ENCODE results near the gene MICAL2. TPM values are rescaled to one million over a fixed set of nuclear protein-coding genes. Genes with fewer than 3 reads are reported as not detected.

The MICAL2 gene
- total and polyA plus RNA-seq, 12 donors = 8.4 to 80.5 (median 34.1) TPM

DNA sequence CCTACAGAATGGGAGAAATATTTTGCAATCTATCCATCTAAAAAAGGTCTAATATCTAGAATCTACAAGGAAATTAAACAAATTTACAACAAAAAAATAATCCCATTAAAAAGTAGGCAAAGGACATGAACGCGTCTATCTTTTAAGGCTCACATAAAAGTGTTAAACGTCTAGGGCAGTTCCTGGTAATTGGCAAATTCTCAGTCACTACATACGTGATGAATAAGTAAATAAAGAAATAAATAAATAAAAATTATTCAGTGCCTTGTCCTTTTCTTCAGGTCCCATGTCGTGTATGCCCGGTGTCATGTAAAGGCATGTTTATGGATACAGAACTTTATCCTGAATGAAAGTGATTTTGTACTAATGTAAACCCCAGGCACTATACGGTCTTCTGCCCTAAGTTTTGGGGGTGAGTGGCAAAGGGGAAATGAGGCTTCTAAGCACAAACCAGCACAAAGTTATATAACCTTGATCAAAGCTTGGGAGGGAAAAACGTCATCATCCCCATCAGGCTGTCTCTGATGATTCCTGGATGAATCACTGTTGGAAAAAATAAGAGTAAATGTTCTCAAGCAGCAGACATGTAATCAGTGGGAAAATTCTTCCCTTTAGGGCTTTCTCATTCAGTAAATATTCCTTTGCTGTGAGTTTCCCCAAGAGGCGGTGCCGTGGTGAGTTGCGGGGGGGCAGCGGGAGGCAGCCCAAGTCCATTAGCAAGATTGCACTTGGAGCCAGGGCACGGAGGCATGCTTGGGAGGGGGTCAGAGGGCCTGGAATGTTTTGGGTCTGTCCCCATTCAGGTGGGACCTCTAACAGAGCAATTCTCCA is 30.4 kb upstream of the MICAL2 start:
- DNase-seq = peak; percentile 34 to 75 (median 54)
- no peak for TF ChIP-seq POLR2A (IDR thresholded peaks at IDR 0.05)
- TF ChIP-seq, protein P1, sequence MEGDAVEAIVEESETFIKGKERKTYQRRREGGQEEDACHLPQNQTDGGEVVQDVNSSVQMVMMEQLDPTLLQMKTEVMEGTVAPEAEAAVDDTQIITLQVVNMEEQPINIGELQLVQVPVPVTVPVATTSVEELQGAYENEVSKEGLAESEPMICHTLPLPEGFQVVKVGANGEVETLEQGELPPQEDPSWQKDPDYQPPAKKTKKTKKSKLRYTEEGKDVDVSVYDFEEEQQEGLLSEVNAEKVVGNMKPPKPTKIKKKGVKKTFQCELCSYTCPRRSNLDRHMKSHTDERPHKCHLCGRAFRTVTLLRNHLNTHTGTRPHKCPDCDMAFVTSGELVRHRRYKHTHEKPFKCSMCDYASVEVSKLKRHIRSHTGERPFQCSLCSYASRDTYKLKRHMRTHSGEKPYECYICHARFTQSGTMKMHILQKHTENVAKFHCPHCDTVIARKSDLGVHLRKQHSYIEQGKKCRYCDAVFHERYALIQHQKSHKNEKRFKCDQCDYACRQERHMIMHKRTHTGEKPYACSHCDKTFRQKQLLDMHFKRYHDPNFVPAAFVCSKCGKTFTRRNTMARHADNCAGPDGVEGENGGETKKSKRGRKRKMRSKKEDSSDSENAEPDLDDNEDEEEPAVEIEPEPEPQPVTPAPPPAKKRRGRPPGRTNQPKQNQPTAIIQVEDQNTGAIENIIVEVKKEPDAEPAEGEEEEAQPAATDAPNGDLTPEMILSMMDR (IDR thresholded peaks at IDR 0.05) = no peak
- Histone ChIP-seq H3K4me3 (no peak overlapping the region), H3K36me3 (replicated peaks in 1 of 2) (no peaks in the 10 kb centered on the region), H3K27me3 (no peaks in the 10 kb centered on the region), H3K4me1 (replicated peaks in 1 of 2) (no peaks in the 10 kb centered on the region), H3K9me3 (replicated peaks in 1 of 3) (no peaks in the 10 kb centered on the region), H3K27ac (peak overlapping the region in 2 of 5 donors; percentile 64 to 78)
- intact Hi-C loops (cut with DNase I) = no loop called here
- 36 to 54% (median 49%) methylated on average over 13 of the region's 13 CpGs for WGBS, 4 donors

DNA sequence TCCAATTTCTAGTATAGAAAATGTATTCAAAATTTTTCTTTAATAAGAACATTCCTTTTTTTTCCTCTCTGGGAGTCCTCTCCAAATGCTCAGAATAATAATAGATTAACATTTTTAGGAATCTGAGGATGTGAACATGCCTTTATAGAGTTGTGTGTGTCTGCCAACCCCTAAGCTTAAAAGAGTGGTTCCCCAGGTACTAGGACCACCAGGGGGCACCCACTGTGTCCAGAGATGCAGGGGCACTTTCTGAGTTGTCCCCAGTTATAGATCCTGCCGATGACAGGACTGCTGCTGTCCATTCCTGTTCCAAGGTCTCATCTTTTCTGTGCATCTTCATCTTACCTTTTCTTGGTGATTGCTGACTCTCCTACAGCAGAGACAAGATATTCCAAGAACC is 27.0 kb upstream of the MICAL2 start:
- WGBS, 4 donors = 88 to 100% (median 90%) methylated on average over 1 of the region's 1 CpG
- no peak for DNase-seq
- H3K9me3 ChIP-seq (replicated peaks in 1 of 3) = no peaks in the 10 kb centered on the region
- H3K27ac ChIP-seq = no peak overlapping the region
- peaks cover 19 to 26% of the 10 kb centered on the region in 2 donors for H3K4me1 ChIP-seq (replicated peaks in 1 of 2)
- no peak overlapping the region for H3K4me3 ChIP-seq
- intact Hi-C loops (cut with DNase I) = no loop called here
- no peaks in the 10 kb centered on the region for H3K36me3 ChIP-seq (replicated peaks in 1 of 2)
- H3K27me3 ChIP-seq = no peaks in the 10 kb centered on the region
- TF ChIP-seq, protein P1 (IDR thresholded peaks at IDR 0.05) = no peak
- TF ChIP-seq POLR2A (IDR thresholded peaks at IDR 0.05) = no peak

DNA sequence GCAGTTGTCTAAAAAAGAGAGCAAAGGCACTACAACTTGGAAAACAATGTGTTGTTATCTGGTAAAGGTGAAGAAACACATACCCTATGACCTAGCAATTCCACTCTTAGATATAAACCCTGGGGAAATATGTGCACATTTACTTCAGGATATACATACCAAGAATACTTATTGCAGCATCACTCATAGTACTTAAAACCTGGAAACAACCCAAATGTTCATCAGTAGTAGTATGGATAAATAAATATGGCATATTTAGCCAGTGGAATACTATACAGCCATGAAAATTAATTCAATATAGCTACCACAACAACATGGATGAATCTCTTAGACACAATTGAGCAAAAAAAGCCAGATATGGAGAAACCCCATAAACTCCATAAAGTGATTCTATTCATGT is 26.1 kb upstream of the MICAL2 start:
- no peak for DNase-seq
- H3K27ac ChIP-seq = no peak overlapping the region
- intact Hi-C loops (cut with DNase I) = no loop called here
- H3K27me3 ChIP-seq = no peaks in the 10 kb centered on the region
- no peak overlapping the region for H3K4me3 ChIP-seq
- no peaks in the 10 kb centered on the region for H3K36me3 ChIP-seq (replicated peaks in 1 of 2)
- TF ChIP-seq, protein P1 (IDR thresholded peaks at IDR 0.05) = no peak
- TF ChIP-seq POLR2A (IDR thresholded peaks at IDR 0.05) = no peak
- no peaks in the 10 kb centered on the region for H3K9me3 ChIP-seq (replicated peaks in 1 of 3)
- H3K4me1 ChIP-seq (replicated peaks in 1 of 2) = peaks cover 19 to 26% of the 10 kb centered on the region in 2 donors

DNA sequence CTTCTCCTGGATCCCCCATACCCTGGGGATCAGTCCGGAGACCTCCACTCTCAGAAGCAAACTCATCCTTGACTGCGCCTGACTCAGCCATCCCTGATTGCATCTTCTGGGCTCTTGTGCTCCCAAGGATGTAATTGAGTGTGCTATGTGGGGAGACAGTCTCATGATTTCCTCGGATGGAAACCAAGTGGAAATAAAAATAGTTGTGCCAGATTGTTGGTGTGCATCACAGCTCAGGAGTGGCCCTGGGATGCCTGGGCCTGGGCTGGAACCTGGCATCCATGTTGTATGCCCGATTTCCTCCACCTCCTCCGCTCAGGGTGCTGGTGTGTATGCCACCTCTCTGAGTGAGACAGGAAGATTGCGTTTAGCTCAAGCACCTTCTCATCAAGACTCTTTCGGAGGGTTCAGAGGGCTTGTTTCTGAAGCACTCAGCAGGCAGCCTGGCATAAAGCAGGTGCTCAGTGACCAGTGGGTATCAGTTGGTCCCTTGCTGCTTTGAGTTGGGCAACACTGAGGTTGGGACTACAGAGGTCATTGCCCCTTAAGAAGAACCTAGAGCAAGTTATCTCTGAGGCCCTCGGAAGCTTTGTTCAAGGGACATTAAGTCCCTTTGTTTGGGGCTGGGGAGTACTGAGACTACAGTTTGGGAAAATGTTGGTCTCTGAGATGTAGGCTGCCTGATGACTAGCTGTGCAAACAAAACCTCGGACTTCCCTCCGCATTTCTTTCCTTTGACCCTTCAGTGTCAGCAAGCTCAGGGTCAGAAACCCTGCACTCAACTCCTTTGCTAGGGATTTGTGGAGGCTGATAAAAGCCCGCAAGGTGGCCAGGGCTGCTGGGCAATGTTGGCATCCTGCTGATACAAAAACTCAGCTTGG is 24.8 kb upstream of the MICAL2 start:
- intact Hi-C loops (cut with DNase I) = no loop called here
- WGBS, 4 donors = 73 to 94% (median 75%) methylated on average over 8 to 11 of the region's 11 CpGs
- Histone ChIP-seq H3K4me1 (replicated peaks in 1 of 2) (peaks cover 19 to 35% of the 10 kb centered on the region in 2 donors), H3K36me3 (replicated peaks in 1 of 2) (no peaks in the 10 kb centered on the region), H3K4me3 (no peak overlapping the region), H3K27me3 (no peaks in the 10 kb centered on the region), H3K27ac (peak overlapping the region in 4 of 5 donors; percentile 37 to 91 (median 58)), H3K9me3 (replicated peaks in 1 of 3) (no peaks in the 10 kb centered on the region)
- TF ChIP-seq POLR2A (IDR thresholded peaks at IDR 0.05) = no peak
- TF ChIP-seq, protein P1 (IDR thresholded peaks at IDR 0.05) = no peak
- no peak for DNase-seq
